ENCODE data around the gene BMPER. TPM values are rescaled to one million over a fixed set of nuclear protein-coding genes. Genes with fewer than 3 reads are reported as not detected.
A peak's percentile ranks its signal among the peaks of the same experiment; 100 is the strongest.

BMPER gene
- total and polyA plus RNA-seq, 2 of the 8 experiments (the other 6 are each of a cell fraction or from before 2014, with no cell fraction given), result 0.33 to 0.69 TPM

GRCh38 chr7:34160261-34160752 is 255.0 kb downstream of the BMPER start:
- Histone ChIP-seq H2BK12ac (ENCODE audit: low read depth, low read length) (0 out of 2 replicates have a peak overlapping the region, but pooled peaks have one; percentile 40), H3K18ac (ENCODE audit: extremely low read depth, low read length) (no peak overlapping the region), H3K23me2 (ENCODE audit: low read depth, low read length) (peaks cover 2% of the 10 kb centered on the region; the same call in 1 of the 2 replicates), H3K27ac (ENCODE audit: low read depth, low read length) (no peak overlapping the region), H3K56ac (replicated peaks; ENCODE audit: insufficient read length, low read depth, low read length) (no peak overlapping the region), H3K27me3 (replicated peaks in 1 of 4; ENCODE audit: control insufficient read depth in 3 of 4, extremely low read depth in 1 of 4, insufficient read depth in 3 of 4, low read length in 3 of 4) (no peaks in the 10 kb centered on the region), H3K9ac (replicated peaks in 1 of 4; ENCODE audit: extremely low read depth in 1 of 4, low read depth in 3 of 4, low read length in 3 of 4) (no peak overlapping the region), H2AFZ (ENCODE audit: low read length) (peak overlapping the region; percentile 58; the same call in 1 of the 2 replicates), H4K20me1 (replicated peaks in 1 of 2; ENCODE audit: control insufficient read depth in 1 of 2, insufficient read depth in 2 of 2, low read length in 2 of 2) (no peaks in the 10 kb centered on the region), H3K4me3 (ENCODE audit: extremely low read depth in 1 of 4, insufficient read depth in 2 of 4, low read depth in 3 of 4, low read length in 4 of 4) (no peak overlapping the region), H3K4me2 (ENCODE audit: insufficient read depth in 1 of 2, low read depth in 2 of 2, low read length in 2 of 2) (no peak overlapping the region), H3K79me2 (ENCODE audit: control insufficient read depth in 1 of 2, insufficient read depth in 2 of 2, low read length in 2 of 2) (no peaks in the 10 kb centered on the region), H3K4me1 (replicated peaks in 1 of 4; ENCODE audit: control insufficient read depth in 3 of 4, insufficient read depth in 4 of 4, low read length in 3 of 4) (no peaks in the 10 kb centered on the region), H4K91ac (replicated peaks; ENCODE audit: insufficient read length, low read length) (no peak overlapping the region), H3K79me1 (ENCODE audit: low read depth, low read length) (no peaks in the 10 kb centered on the region), H3K4ac (replicated peaks; ENCODE audit: insufficient read length, low read depth, low read length) (no peak overlapping the region), H3K23ac (ENCODE audit: insufficient read length) (no peak overlapping the region), H3K9me3 (ENCODE audit: insufficient read depth in 2 of 2, low read depth in 1 of 2, low read length in 1 of 2) (no peaks in the 10 kb centered on the region), H2BK120ac (replicated peaks; ENCODE audit: low read depth, low read length) (no peak overlapping the region), H2BK5ac (ENCODE audit: low read depth, low read length) (no peak overlapping the region), H2BK20ac (ENCODE audit: low read length) (no peak overlapping the region), H3K14ac (ENCODE audit: insufficient read length) (no peak overlapping the region), H2BK15ac (ENCODE audit: low read length) (no peak overlapping the region), H2AK5ac (ENCODE audit: low read depth, low read length) (no peak overlapping the region), H3K36me3 (ENCODE audit: control insufficient read depth in 2 of 4, insufficient read depth in 4 of 4, low read length in 3 of 4) (no peaks in the 10 kb centered on the region), H4K5ac (ENCODE audit: insufficient read length, low read depth, low read length) (no peak overlapping the region), H4K8ac (ENCODE audit: extremely low read depth, insufficient read depth, low read length) (no peak overlapping the region)
- 80% methylated on average over 2 of the region's 2 CpGs; no CpG with 5 or more reads in 1 of the 2 experiments for WGBS, 2 experiments (ENCODE audit: extremely low coverage in 1 of 2, insufficient coverage in 1 of 2, insufficient read length in 1 of 2, insufficient replicate concordance in 2 of 2, low coverage in 1 of 2, low lambda C conversion rate in 2 of 2, missing lambda C conversion rate in 1 of 2)
- CTCF ChIA-PET (ENCODE audit: partially characterized antibody), result interaction anchor here (0.8 to 13.5 kb wide), 9 partner anchors 16 to 728 kb away, joined by 3 to 197 read pairs (median 3); no protein-coding TSS in a partner anchor
- TF ChIP-seq GTF2F1 (IDR thresholded peaks at IDR 0.05; ENCODE audit: borderline replicate concordance, low read depth, low read length), result no peak
- TF ChIP-seq SAP30 (IDR thresholded peaks at IDR 0.05; ENCODE audit: insufficient read depth, insufficient replicate concordance, low read length), result no peak
- FAIRE-seq (no peak), DNase-seq (ENCODE audit: low read depth in 1 of 2, low spot score in 2 of 2) (no peak)
- POLR2A ChIA-PET (ENCODE audit: partially characterized antibody), result interaction anchor here (0.8 kb wide), 1 partner anchor 15 kb away, joined by 3 read pairs; no protein-coding TSS in a partner anchor

All from H1 (cell line).